Inflammatory macrophage treated with lipopolysaccharide for 1 hour (primary cell): ENCODE data around the gene DNAJC7.
"Not testable (repeated sequence)": the region's sequence is repeated elsewhere in the genome, so short reads cannot be mapped to it uniquely, and the experiment has no call there.

Experiments
- DNase-seq, 2 donors: peaks; one replicate each; pipeline ENCODE4 v3.0.0-alpha.2; 2020 to 2022

The DNAJC7 gene

GRCh38 chr17:42040818-42041217, 23.6 kb upstream of the DNAJC7 start:
- DNase-seq, result no peak

GRCh38 chr17:42039794-42040763, 22.8 kb upstream of the DNAJC7 start:
- no peak for DNase-seq

DNA sequence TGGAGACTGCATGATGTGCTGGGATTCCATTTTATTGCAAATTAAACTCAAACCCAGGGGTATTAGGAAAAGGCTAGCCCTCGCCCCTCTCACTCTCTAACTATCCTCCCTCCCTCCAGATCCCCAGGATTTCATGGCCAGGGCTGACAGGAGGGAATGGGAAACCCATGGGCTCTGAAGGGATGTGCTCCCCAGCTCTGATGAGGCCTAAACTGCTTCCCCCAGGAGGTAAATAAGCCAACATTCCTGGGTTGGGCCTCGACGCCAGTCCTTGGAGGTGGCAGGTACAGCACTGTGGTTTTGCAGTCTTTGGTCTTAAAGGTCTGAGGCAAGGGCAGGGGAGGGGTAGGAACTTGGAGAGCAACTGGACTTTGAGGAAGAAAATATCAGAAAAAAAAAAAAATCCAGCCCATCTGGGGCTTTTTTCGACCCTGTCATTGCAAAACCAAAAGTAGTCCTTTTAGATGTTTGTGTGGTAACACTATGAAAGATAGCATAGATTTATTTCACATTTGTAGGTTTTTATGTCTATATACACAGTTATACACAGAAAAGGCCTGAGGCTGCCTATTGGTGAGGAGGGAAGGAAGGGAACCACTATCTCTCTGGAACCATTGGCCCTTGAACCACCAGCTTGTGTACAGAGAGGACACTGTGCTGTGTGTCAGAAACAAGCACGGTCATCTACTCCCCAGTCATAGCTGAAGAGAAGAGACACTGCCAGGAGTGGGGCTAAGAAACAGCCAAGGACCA, 21.2 kb upstream of the DNAJC7 start:
- DNase-seq, result no peak

GRCh38 chr17:42034059-42034458, 16.8 kb upstream of the DNAJC7 start:
- DNase-seq, result no peak

- DNase-seq, result no peak
These were observed 14.3 kb upstream of the DNAJC7 start for GRCh38 chr17:42031584-42031983.

DNA sequence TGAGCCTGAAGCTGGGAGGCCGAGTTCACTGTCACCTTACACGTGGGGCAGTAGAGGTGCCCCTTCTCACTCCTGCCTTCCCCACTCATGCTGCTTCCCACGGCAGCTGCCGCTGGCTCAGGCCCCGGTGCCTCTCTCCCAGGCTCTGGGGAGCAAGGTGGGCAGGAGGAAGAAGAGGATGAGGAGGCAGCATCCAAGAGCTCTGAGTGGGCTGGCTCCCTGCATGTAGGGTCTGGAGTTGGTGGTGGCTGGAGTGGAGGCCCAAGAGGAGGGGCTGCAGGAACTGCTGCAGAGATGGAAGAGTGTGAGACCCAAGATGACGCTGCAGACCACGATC, 11.5 kb upstream of the DNAJC7 start:
- no peak for DNase-seq

DNA sequence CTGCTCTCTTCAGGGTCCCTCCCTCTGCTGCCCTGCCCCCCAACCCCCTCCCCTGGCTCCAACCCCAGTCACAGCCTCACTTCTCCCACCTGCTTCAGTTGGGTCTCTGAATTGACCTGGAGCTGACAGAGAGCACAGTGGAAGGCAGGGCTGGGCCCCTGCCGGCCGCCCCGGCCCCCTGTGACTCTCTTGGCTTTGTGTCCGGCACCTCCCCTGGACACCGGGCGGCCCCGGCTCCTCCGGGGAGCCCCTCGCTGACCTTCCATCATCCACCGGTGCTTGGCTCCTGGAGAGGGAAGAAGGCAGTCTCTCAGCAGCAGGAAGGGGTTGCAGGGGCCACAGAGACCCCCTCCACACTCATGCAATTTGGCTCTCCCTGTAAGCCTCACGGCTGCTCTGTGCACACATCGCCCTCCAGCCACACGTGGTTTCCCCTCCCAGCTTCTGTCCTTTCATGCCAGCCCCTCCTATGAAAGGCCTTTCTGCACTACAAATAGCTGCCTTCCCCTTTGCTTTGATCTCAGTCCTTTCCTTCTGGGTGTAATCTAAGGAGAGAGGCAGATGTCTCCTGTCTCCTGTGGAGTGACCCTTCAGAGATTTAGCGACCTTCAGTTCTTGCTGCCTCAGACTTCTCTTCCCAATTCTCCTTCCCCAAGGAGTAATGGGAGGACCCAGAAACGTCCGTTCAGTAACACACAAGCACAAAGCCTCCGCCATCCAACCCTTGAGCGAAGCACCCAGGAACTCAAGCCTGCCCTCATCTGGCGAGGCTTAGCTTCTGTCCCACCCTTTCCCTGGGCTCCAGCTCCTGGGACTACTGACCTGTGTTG, 10.9 kb upstream of the DNAJC7 start:
- DNase-seq, result peak; percentile 22 to 33

DNA sequence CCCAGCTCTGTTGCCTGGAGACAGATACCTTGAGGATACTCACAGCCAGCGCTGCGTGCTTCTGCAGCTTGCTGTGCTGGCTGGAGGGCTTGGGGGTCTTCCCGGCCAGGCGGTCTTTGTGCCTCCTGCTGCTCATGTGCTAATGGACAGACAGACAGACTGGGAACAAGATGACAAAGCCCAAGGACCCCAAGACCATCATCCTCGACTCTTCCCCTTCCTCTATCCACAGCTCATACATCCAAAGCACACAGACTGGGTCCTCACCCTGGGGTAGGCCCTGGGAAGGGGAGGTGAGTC, 10.3 kb upstream of the DNAJC7 start:
- DNase-seq, result no peak

- no peak for DNase-seq
These were observed 9.8 kb upstream of the DNAJC7 start for GRCh38 chr17:42026857-42027589.

GRCh38 chr17:42025936-42026335, 8.7 kb upstream of the DNAJC7 start:
- DNase-seq, result no peak

GRCh38 chr17:42025191-42025579, 7.9 kb upstream of the DNAJC7 start:
- no peak for DNase-seq

- peak; percentile 72 to 80 for DNase-seq
These were observed 6.5 kb upstream of the DNAJC7 start for GRCh38 chr17:42023524-42024349.

GRCh38 chr17:42020845-42021244, 3.6 kb upstream of the DNAJC7 start:
- not testable (repeated sequence) for DNase-seq

DNA sequence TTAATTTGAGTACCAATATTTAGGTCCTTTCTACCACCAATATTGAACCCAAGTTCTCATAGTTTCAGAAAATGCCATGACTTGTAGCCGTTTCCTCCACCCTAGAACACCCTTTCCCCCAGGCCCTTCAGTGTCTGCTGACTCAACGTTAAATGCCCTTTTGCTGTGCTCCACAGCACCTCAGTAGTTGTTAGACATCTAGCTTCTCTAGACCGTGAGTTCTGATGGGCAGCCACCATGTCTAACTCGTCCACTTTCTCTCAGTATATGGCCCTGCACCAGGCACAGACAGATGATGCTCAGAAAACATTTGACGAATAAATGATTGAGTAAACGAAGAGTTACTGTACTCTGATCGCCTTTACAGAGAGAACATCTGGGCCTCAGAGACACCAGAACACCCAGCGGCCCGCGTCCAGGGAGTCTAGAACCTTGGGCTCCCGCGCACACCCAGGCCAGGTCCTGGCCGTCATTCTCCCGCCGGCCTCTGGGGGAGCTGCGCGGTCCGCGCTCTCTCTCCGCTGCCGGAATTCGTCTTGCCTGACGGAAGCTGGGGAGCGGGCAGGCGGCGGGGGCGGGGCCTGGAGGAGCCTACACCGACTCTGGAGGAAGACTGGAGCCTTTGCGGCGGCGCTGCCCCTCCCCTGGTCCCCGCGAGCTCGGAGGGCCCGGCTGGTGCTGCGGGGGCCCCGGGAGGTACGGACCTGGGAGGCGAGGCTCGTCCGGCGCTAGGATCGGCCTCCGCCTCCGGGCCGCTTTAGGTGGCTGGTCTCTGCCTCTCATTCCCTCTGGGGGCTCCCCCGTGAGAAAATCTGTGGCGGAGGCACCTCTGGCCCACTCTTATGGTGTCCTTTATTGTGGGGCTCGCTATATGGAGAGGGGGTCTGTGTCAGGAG, 2.5 kb upstream of the DNAJC7 start, which contains the start of gene NKIRAS2:
TSS of gene NKIRAS2 (plus strand) at position 582 of the 896 bp plus-strand sequence. CDS start 1,488 bp downstream, outside the sequence.
- peak; percentile 89 to 96 for DNase-seq

- no peak for DNase-seq
These were observed 1.7 kb upstream of the DNAJC7 start for GRCh38 chr17:42018988-42019387.

GRCh38 chr17:42018339-42018738, 1.1 kb upstream of the DNAJC7 start:
- DNase-seq, result no peak

DNA sequence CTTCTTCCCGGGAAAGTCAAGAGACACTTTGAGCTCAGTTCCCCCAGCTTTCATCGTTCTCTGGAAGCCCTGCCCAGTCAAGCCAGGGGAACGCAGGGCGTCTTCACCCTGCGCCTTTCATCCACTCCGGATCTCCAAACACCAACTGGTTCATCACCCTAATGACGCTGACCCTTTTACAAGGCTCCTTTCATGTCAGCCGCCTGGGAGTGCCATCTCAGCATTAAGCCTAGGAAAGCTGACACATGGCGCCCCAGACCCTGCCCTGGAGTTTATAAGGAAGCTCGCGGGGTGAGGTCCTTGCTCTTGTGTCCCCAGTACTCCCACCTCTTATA, 594 bp upstream of the DNAJC7 start:
- peak in 1 of 2 donors; percentile 32 for DNase-seq

GRCh38 chr17:42016411-42016831, 818 bp downstream of the DNAJC7 start:
- DNase-seq, result peak in 1 of 2 donors; percentile 38

GRCh38 chr17:42013740-42014139, 3.5 kb downstream of the DNAJC7 start:
- DNase-seq, result not testable (repeated sequence)

DNA sequence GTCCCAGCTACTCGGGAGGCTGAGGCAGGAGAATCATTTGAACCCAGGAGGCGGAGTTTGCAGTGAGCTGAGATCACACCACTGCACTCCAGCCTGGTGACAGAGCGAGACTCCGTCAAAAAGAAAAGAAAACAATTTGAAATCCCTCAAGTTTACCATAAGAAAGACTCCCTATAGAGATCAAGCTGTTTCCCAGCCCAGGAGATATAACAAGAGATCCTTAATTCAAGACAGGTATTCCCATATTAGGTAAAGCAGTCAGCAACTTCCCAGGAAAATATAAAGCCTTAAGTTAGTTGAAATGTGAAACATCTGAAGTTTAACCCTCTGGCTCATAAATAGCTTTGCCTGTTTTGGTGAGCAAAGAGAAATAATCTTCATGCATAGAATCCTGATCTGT, 4.9 kb downstream of the DNAJC7 start:
- not testable (repeated sequence) for DNase-seq
